PC-9 (cell line): ENCODE data around the gene SLC23A1. TPM values are rescaled to one million over a fixed set of nuclear protein-coding genes. Genes with fewer than 3 reads are reported as not detected.
"Not testable (repeated sequence)": the region's sequence is repeated elsewhere in the genome, so short reads cannot be mapped to it uniquely, and the experiment has no call there.

ENCODE experiments used
- BruUV-seq: library from RNA; stranded (reverse); fragments of 400-500 nt; replicated peaks from 2 replicates; lab custom pipeline; 2021; lab: Mats Ljungman, UMichigan
- CTCF ChIA-PET: fragments of 300-600 bp; sonication (Branson Sonifier 250); formaldehyde crosslinking; loops from one replicate; lab custom pipeline; 2022; ENCODE audit warnings: antibody characterized with exemption; lab: Charles Lee
- POLR2A ChIA-PET: fragments of 300-600 bp; sonication (Branson Sonifier 250); formaldehyde crosslinking; loops from one replicate; lab custom pipeline; 2022; ENCODE audit warnings: antibody characterized with exemption; ENCODE audit not compliant: unreplicated experiment; lab: Charles Lee
- DNase-seq, 2 experiments: peaks; one replicate each; pipeline versions ENCODE4 v3.0.0 to v3.0.0-alpha.2; 2015 to 2022; ENCODE audit warnings: mixed read lengths in 1 of 2
- H2AFZ ChIP-seq: fragments of 200-600 bp; sonication (generic); 2 replicates; pipeline ENCODE4 v1.8.1; 2017; ENCODE audit warnings: antibody characterized with exemption
- H3F3A ChIP-seq: fragments of 200-600 bp; sonication (generic); 2 replicates; pipeline ENCODE4 v1.8.1; 2017; ENCODE audit warnings: antibody characterized with exemption, mild to moderate bottlenecking, low read depth; ENCODE audit not compliant: insufficient read depth
- H3K27ac ChIP-seq: fragments of 200-600 bp; sonication (generic); 2 replicates; pipeline ENCODE4 v1.6.1; 2016; ENCODE audit warnings: mixed run types
- H3K27me3 ChIP-seq: fragments of 200-600 bp; sonication (generic); 2 replicates; pipeline ENCODE4 v1.6.1; 2016; ENCODE audit warnings: low read depth, mixed run types; ENCODE audit not compliant: insufficient read depth
- H3K36me3 ChIP-seq: fragments of 200-600 bp; sonication (generic); 2 replicates; pipeline ENCODE4 v1.6.1; 2016; ENCODE audit warnings: low read depth, mixed run types
- H3K4me1 ChIP-seq: fragments of 200-600 bp; sonication (generic); replicated peaks from 2 replicates; pipeline ENCODE4 v1.6.1; 2016; ENCODE audit warnings: mixed run types; ENCODE audit not compliant: insufficient read depth
- H3K4me2 ChIP-seq: fragments of 200-600 bp; sonication (generic); 2 replicates; pipeline ENCODE4 v1.6.1; 2017; ENCODE audit warnings: mixed run types
- H3K4me3 ChIP-seq: fragments of 200-600 bp; sonication (generic); 2 replicates; pipeline ENCODE4 v1.6.1; 2016; ENCODE audit warnings: mixed run types
- H3K79me2 ChIP-seq: fragments of 200-600 bp; sonication (generic); 2 replicates; pipeline ENCODE4 v1.6.1; 2017; ENCODE audit warnings: low read depth, mixed run types
- H3K9me2 ChIP-seq: fragments of 200-600 bp; sonication (generic); 2 replicates; pipeline ENCODE4 v1.8.1; 2017; ENCODE audit warnings: mild to moderate bottlenecking; ENCODE audit not compliant: insufficient read depth
- H3K9me3 ChIP-seq: fragments of 200-600 bp; sonication (generic); 2 replicates; pipeline ENCODE4 v1.8.1; 2016; ENCODE audit warnings: low read depth; ENCODE audit not compliant: insufficient read depth
- H4K20me1 ChIP-seq: fragments of 200-600 bp; sonication (generic); 2 replicates; pipeline ENCODE4 v1.8.1; 2017; ENCODE audit not compliant: insufficient read depth
- EZH2 ChIP-seq: fragments of 200-600 bp; sonication (generic); IDR thresholded peaks from 2 replicates; pipeline ENCODE4 v1.8.0; 2017; ENCODE audit warnings: antibody characterized with exemption, low read depth
- intact Hi-C: fragments of 100-400 bp; cut with micrococcal nuclease; formaldehyde crosslinking; loops from one replicate; pipeline ENCODE4 v1.10.0; 2022; ENCODE audit not compliant: unreplicated experiment
- total RNA-seq: library from RNA; stranded (reverse); gene quantifications from 2 replicates; pipeline ENCODE4 v1.2.3, GENCODE V29; 2021
- TF ChIP-seq, protein P1 (sequence below): fragments of 200-600 bp; sonication (generic); conservative IDR thresholded peaks from 2 replicates; pipeline ENCODE4 v1.6.1; 2017; ENCODE audit warnings: mixed run types, antibody characterized with exemption, mild to moderate bottlenecking, moderate library complexity

The SLC23A1 gene
- total RNA-seq, 1 experiment from 2014 or later = 1.9 TPM

DNA sequence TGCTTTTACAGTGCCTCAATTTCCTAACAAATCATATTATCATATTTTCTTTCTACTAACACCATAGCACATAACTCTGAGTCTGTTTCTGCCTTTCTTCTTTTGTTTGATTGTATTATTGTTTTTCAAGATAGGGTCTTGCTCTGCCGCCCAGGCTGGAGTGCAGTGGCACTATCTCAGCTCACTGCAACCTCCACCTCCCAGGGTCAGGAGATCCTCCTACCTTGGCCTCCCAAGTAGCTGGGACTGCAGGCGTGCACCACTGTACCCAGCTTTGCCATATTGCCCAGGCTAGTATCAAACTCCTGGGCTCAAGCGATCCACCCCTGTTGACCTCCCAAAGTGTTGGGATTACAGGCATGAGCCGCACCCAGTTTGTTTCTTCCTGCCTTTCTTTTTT lies 22.7 kb downstream of the SLC23A1 start:
- TF ChIP-seq, protein P1, sequence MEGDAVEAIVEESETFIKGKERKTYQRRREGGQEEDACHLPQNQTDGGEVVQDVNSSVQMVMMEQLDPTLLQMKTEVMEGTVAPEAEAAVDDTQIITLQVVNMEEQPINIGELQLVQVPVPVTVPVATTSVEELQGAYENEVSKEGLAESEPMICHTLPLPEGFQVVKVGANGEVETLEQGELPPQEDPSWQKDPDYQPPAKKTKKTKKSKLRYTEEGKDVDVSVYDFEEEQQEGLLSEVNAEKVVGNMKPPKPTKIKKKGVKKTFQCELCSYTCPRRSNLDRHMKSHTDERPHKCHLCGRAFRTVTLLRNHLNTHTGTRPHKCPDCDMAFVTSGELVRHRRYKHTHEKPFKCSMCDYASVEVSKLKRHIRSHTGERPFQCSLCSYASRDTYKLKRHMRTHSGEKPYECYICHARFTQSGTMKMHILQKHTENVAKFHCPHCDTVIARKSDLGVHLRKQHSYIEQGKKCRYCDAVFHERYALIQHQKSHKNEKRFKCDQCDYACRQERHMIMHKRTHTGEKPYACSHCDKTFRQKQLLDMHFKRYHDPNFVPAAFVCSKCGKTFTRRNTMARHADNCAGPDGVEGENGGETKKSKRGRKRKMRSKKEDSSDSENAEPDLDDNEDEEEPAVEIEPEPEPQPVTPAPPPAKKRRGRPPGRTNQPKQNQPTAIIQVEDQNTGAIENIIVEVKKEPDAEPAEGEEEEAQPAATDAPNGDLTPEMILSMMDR = no peak
- no peak for TF ChIP-seq EZH2
- H3K4me2 ChIP-seq = no peak overlapping the region
- no peaks in the 10 kb centered on the region for H3K27me3 ChIP-seq
- no peaks in the 10 kb centered on the region for H3K9me2 ChIP-seq
- POLR2A ChIA-PET = no interaction called here
- peaks cover 76% of the 10 kb centered on the region for H3K79me2 ChIP-seq
- H4K20me1 ChIP-seq = peaks cover 88% of the 10 kb centered on the region
- no peak overlapping the region for H3K4me3 ChIP-seq
- CTCF ChIA-PET = no interaction called here
- H3F3A ChIP-seq = no peaks in the 10 kb centered on the region
- no peaks in the 10 kb centered on the region for H3K4me1 ChIP-seq
- BruUV-seq = no TSS peak
- no peak overlapping the region for H3K27ac ChIP-seq
- H3K36me3 ChIP-seq = 0 out of 2 replicates have a peak, but pooled peaks cover 12% of the 10 kb centered on the region
- DNase-seq = no peak
- H3K9me3 ChIP-seq = no peaks in the 10 kb centered on the region
- intact Hi-C loops = no loop called here
- H2AFZ ChIP-seq = no peak overlapping the region

DNA sequence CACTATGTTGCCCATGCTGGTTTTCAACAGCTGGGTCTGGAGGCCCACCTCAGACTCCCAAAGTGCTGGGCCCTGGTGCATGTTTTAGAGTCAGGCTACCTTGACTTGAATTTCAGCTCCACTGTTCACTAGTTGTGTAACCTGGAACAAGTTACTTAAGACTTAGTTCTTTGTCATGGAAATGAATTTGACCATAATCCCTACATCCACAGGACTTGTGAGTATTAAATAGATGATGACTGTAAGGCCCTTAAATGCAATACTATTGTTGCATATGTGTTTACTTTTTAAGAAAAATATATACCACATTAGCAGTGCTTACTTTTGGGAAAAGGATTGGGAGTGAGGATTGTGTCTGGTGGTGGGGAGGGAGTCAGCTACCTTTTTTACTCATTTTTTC lies 25.0 kb downstream of the SLC23A1 start:
- Histone ChIP-seq H3K4me1 (no peaks in the 10 kb centered on the region), H4K20me1 (peaks cover 97% of the 10 kb centered on the region), H2AFZ (no peak overlapping the region), H3K79me2 (peaks cover 99% of the 10 kb centered on the region), H3K36me3 (0 out of 2 replicates have a peak, but pooled peaks cover 5% of the 10 kb centered on the region), H3K9me2 (no peaks in the 10 kb centered on the region), H3F3A (no peaks in the 10 kb centered on the region), H3K4me3 (no peak overlapping the region), H3K27me3 (no peaks in the 10 kb centered on the region), H3K9me3 (no peaks in the 10 kb centered on the region), H3K27ac (no peak overlapping the region), H3K4me2 (no peak overlapping the region)
- CTCF ChIA-PET = no interaction called here
- no peak for DNase-seq
- intact Hi-C loops = no loop called here
- no TSS peak for BruUV-seq
- POLR2A ChIA-PET = no interaction called here
- no peak for TF ChIP-seq EZH2
- TF ChIP-seq, protein P1 = no peak

DNA sequence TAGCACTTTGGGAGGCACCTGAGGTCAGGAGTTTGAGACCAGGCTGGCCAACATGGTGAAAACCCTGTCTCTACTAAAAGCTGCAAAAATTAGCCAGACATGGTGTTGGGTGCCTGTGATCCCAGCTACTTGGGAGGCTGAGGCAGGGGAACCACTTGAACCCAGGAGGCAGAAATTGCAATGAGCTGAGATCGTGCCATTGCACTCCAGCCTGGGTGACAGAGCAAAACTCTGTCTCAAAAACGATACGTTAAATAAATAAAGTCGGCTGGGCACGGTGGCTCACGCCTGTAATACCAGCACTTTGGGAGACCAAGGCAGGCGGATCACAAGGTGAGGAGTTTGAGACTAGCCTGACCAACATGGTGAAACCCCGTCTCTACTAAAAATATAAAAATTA lies 27.2 kb downstream of the SLC23A1 start:
- H3K27ac ChIP-seq, H3K27me3 ChIP-seq, H3K4me1 ChIP-seq, H3K9me3 ChIP-seq, BruUV-seq, H3K4me2 ChIP-seq, H3K9me2 ChIP-seq, H2AFZ ChIP-seq, H3K4me3 ChIP-seq, H3F3A ChIP-seq, POLR2A ChIA-PET, DNase-seq, intact Hi-C loops: not testable (repeated sequence)
- H3K36me3 ChIP-seq = 0 out of 2 replicates have a peak, but pooled peaks cover 10% of the 10 kb centered on the region
- H3K79me2 ChIP-seq = peaks cover 100% of the 10 kb centered on the region
- peaks cover 97% of the 10 kb centered on the region for H4K20me1 ChIP-seq
- CTCF ChIA-PET = interaction anchor here (0.5 kb wide), 1 partner anchor 210 kb away, joined by 3 read pairs; no protein-coding TSS in a partner anchor

DNA sequence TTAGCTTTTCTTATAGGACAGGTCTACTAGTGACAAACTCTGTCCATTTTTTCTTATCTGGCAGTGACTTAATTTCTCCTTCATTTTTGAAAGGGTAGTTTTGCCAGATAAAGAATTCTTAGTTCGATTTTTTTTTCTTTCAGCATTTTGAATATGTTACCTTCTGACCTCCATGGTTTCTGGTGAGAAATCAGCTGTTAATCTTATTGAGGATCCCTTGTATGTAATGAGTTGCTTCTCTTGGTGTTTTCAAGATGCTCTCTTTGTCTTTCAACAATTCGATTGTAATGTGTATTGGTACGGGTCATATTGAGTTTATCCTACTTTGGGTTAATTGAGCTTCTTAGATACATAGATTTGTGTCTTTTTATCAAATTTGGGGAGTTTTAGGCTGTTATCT lies 28.9 kb downstream of the SLC23A1 start:
- TF ChIP-seq, protein P1 = no peak
- TF ChIP-seq EZH2 = no peak
- no peaks in the 10 kb centered on the region for H3K4me1 ChIP-seq
- peaks cover 9% of the 10 kb centered on the region; the same call in 1 of the 2 replicates for H3F3A ChIP-seq
- no peaks in the 10 kb centered on the region for H3K9me2 ChIP-seq
- no peaks in the 10 kb centered on the region for H3K9me3 ChIP-seq
- H3K27ac ChIP-seq = no peak overlapping the region
- H3K27me3 ChIP-seq = no peaks in the 10 kb centered on the region
- no peak overlapping the region for H2AFZ ChIP-seq
- H3K36me3 ChIP-seq = 0 out of 2 replicates have a peak, but pooled peaks cover 10% of the 10 kb centered on the region
- intact Hi-C loops = no loop called here
- CTCF ChIA-PET = no interaction called here
- no peak overlapping the region for H3K4me2 ChIP-seq
- BruUV-seq = no TSS peak
- POLR2A ChIA-PET = no interaction called here
- DNase-seq = no peak
- H4K20me1 ChIP-seq = peaks cover 97% of the 10 kb centered on the region
- peaks cover 100% of the 10 kb centered on the region for H3K79me2 ChIP-seq
- no peak overlapping the region for H3K4me3 ChIP-seq

DNA sequence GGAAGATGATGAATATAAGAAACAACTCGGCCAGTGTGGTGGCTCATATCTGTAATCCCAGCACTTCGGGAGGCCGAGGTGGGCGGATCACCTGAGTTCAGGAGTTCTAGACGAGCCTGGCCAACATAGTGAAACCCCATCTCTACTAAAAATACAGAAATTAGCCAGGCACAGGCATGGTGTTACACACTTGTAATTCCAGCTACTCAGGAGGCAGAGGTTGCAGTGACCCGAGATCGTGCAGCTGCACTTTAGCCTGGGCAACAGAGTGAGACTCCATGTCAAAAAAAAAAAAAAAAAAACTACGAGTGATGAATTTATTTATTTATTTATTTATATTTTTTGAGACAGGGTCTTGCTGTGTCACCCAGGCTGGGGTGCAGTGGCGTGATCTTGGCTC lies 35.2 kb downstream of the SLC23A1 start:
- intact Hi-C loops, CTCF ChIA-PET, H3K27ac ChIP-seq, H2AFZ ChIP-seq, H3K9me2 ChIP-seq, H3K27me3 ChIP-seq, DNase-seq, BruUV-seq, H3K9me3 ChIP-seq, H3K4me3 ChIP-seq, H3K4me2 ChIP-seq: not testable (repeated sequence)
- POLR2A ChIA-PET = interaction anchor here (0.6 kb wide), 2 partner anchors 62 to 595 kb away, joined by 4 read pairs; no protein-coding TSS in a partner anchor
- Histone ChIP-seq H4K20me1 (peaks cover 97% of the 10 kb centered on the region), H3K79me2 (peaks cover 99% of the 10 kb centered on the region), H3K36me3 (peaks cover 32% of the 10 kb centered on the region), H3F3A (peaks cover 11% of the 10 kb centered on the region), H3K4me1 (peaks cover 18% of the 10 kb centered on the region)
